HG02610 (cell line): Measurements from ENCODE around the gene ARHGEF18.
A peak's percentile ranks its signal among the peaks of the same experiment; 100 is the strongest.
"Not testable (repeated sequence)": the region's sequence is repeated elsewhere in the genome, so short reads cannot be mapped to it uniquely, and the experiment has no call there.

Source experiments
- ATAC-seq: cut with Tn5 transposase; IDR thresholded peaks from one replicate; pipeline ENCODE4 v1.9.1; 2021; ENCODE audit warnings: mild to moderate bottlenecking, moderate library complexity; ENCODE audit not compliant: unreplicated experiment

Gene ARHGEF18

GRCh38 chr19:7348587-7349230 is at the start of gene ARHGEF18:
ARHGEF18 (plus strand) TSS chr19:7348937; CDS start chr19:7362891, 13,954 bp downstream.
- no peak for ATAC-seq

GRCh38 chr19:7301525-7301924 is 47.2 kb upstream of the ARHGEF18 start:
- no peak for ATAC-seq

- no peak for ATAC-seq
These were observed 45.3 kb upstream of the ARHGEF18 start for GRCh38 chr19:7303470-7303869.

GRCh38 chr19:7304200-7304599 is 44.5 kb upstream of the ARHGEF18 start:
- ATAC-seq: no peak

GRCh38 chr19:7307590-7308218 is 41.0 kb upstream of the ARHGEF18 start:
- no peak for ATAC-seq

- not testable (repeated sequence) for ATAC-seq
These were observed 40.4 kb upstream of the ARHGEF18 start for GRCh38 chr19:7308327-7308726.

GRCh38 chr19:7311911-7312310 is 36.8 kb upstream of the ARHGEF18 start:
- ATAC-seq: no peak

- ATAC-seq: no peak
These were observed 35.9 kb upstream of the ARHGEF18 start for GRCh38 chr19:7312816-7313215.

- ATAC-seq: no peak
These were observed 30.6 kb upstream of the ARHGEF18 start for GRCh38 chr19:7318176-7318575.

- ATAC-seq: no peak
These were observed 22.4 kb upstream of the ARHGEF18 start for GRCh38 chr19:7326105-7326877.

GRCh38 chr19:7327802-7328201 is 20.9 kb upstream of the ARHGEF18 start:
- ATAC-seq: no peak

- no peak for ATAC-seq
These were observed 20.1 kb upstream of the ARHGEF18 start for GRCh38 chr19:7328647-7329046.

GRCh38 chr19:7331446-7331845 is 17.3 kb upstream of the ARHGEF18 start:
- no peak for ATAC-seq

- ATAC-seq: no peak
These were observed 15.3 kb upstream of the ARHGEF18 start for GRCh38 chr19:7333198-7334118.

GRCh38 chr19:7336321-7336973 is 12.3 kb upstream of the ARHGEF18 start:
- ATAC-seq: no peak

- ATAC-seq: peak; percentile 63
These were observed 11.2 kb upstream of the ARHGEF18 start for GRCh38 chr19:7337380-7338194.

GRCh38 chr19:7340959-7341837 is 7.5 kb upstream of the ARHGEF18 start:
- no peak for ATAC-seq

- no peak for ATAC-seq
These were observed 6.6 kb upstream of the ARHGEF18 start for GRCh38 chr19:7342143-7342542.
